Mesendoderm (in vitro differentiated cells): ENCODE data around the gene ECE1.

ENCODE experiments used
- DNase-seq: peaks from one replicate; pipeline ENCODE4 v3.0.0; 2013
- H2AK5ac ChIP-seq: 2 replicates; pipeline ENCODE4 v1.6.1; 2013; ENCODE audit warnings: low read length, inconsistent platforms
- H2BK120ac ChIP-seq: 2 replicates; pipeline ENCODE4 v1.6.1; 2013; ENCODE audit warnings: low read depth, mild to moderate bottlenecking, low read length, moderate library complexity, mixed read lengths
- H2BK15ac ChIP-seq: replicated peaks from 2 replicates; pipeline ENCODE4 v1.6.1; 2013; ENCODE audit warnings: low read depth, mild to moderate bottlenecking, moderate library complexity
- H2BK5ac ChIP-seq: 2 replicates; pipeline ENCODE4 v1.6.1; 2013; ENCODE audit warnings: low read length, inconsistent platforms
- H3K18ac ChIP-seq: 2 replicates; pipeline ENCODE4 v1.6.1; 2013; ENCODE audit warnings: mild to moderate bottlenecking, low read length, mixed read lengths
- H3K23ac ChIP-seq: one replicate; pipeline ENCODE4 v1.6.1; 2013; ENCODE audit warnings: low read length
- H3K27ac ChIP-seq: 2 replicates; pipeline ENCODE4 v1.5.1; 2013; ENCODE audit warnings: low read depth, mild to moderate bottlenecking, inconsistent platforms, low read length, moderate library complexity
- H3K27me3 ChIP-seq: 2 replicates; pipeline ENCODE4 v1.6.1; 2013; ENCODE audit warnings: low read length, control low read depth, mild to moderate bottlenecking, inconsistent platforms; ENCODE audit not compliant: insufficient read depth, poor library complexity
- H3K36me3 ChIP-seq: 2 replicates; pipeline ENCODE4 v1.6.1; 2013; ENCODE audit warnings: low read length, inconsistent platforms; ENCODE audit not compliant: control insufficient read depth, insufficient read depth
- H3K4ac ChIP-seq: one replicate; pipeline ENCODE4 v1.6.1; 2013; ENCODE audit warnings: low read depth, mild to moderate bottlenecking, low read length, moderate library complexity
- H3K4me1 ChIP-seq: 2 replicates; pipeline ENCODE4 v1.6.1; 2013; ENCODE audit warnings: low read depth, low read length, inconsistent platforms; ENCODE audit not compliant: control insufficient read depth
- H3K4me2 ChIP-seq: 2 replicates; pipeline ENCODE4 v1.6.1; 2013; ENCODE audit warnings: low read length
- H3K4me3 ChIP-seq: 2 replicates; pipeline ENCODE4 v1.5.1; 2013; ENCODE audit warnings: mild to moderate bottlenecking, low read length
- H3K56ac ChIP-seq: one replicate; pipeline ENCODE4 v1.6.1; 2013; ENCODE audit warnings: low read length
- H3K79me1 ChIP-seq: 2 replicates; pipeline ENCODE4 v1.6.1; 2013; ENCODE audit warnings: low read length, inconsistent platforms
- H3K79me2 ChIP-seq: 2 replicates; pipeline ENCODE4 v1.6.1; 2013; ENCODE audit warnings: mild to moderate bottlenecking, low read length; ENCODE audit not compliant: control insufficient read depth, insufficient read depth
- H3K9ac ChIP-seq: 2 replicates; pipeline ENCODE4 v1.6.1; 2013; ENCODE audit warnings: low read length, inconsistent platforms
- H4K5ac ChIP-seq: one replicate; pipeline ENCODE4 v1.6.1; 2013; ENCODE audit warnings: low read length
- H4K8ac ChIP-seq: one replicate; pipeline ENCODE4 v1.6.1; 2013; ENCODE audit warnings: low read depth, mild to moderate bottlenecking, control low read depth, low read length, moderate library complexity
- WGBS: extraction: QIAGEN DNeasy Blood & Tissue Kit; methylation state at CpG from one replicate; pipeline ENCODE4 v1.1.7; 2013; ENCODE audit warnings: low lambda C conversion rate, missing lambda C conversion rate; ENCODE audit not compliant: insufficient coverage; ENCODE audit errors: extremely low coverage; 5-methylcytosine and 5-hydroxymethylcytosine counted together

Gene ECE1

DNA sequence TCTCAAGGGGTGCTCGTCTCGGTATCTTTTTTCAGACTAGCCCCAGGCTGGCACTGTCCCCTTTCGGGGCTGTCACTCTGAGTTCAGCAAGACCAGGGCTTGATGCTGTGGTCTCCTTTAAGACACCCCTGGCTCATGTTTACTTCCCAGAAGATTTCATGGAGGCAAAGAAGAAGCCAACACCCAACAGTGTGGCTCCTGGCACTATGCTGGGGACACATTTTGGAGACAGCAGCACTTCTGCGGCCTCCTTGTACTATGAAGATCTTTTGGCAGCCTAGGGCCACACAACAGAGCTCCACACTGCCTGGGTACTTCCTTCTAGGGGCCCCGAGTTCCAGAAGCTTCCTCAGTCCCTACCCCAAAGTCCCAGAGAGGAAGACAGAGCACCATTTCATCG, 24.6 kb downstream of the ECE1 start:
- Histone ChIP-seq H3K4ac (no peak overlapping the region), H4K8ac (no peak overlapping the region), H3K27ac (no peak overlapping the region), H2AK5ac (no peak overlapping the region), H2BK120ac (no peak overlapping the region), H3K4me1 (peaks cover 10% of the 10 kb centered on the region), H2BK15ac (no peak overlapping the region), H3K4me2 (no peak overlapping the region), H3K23ac (no peak overlapping the region), H3K4me3 (no peak overlapping the region), H3K36me3 (peaks cover 1% of the 10 kb centered on the region), H2BK5ac (no peak overlapping the region), H4K5ac (no peak overlapping the region), H3K79me2 (no peaks in the 10 kb centered on the region), H3K9ac (no peak overlapping the region), H3K56ac (no peak overlapping the region), H3K18ac (no peak overlapping the region), H3K79me1 (no peaks in the 10 kb centered on the region), H3K27me3 (no peaks in the 10 kb centered on the region)
- no CpG with 5 or more reads among the region's 6 CpGs for WGBS
- no peak for DNase-seq

DNA sequence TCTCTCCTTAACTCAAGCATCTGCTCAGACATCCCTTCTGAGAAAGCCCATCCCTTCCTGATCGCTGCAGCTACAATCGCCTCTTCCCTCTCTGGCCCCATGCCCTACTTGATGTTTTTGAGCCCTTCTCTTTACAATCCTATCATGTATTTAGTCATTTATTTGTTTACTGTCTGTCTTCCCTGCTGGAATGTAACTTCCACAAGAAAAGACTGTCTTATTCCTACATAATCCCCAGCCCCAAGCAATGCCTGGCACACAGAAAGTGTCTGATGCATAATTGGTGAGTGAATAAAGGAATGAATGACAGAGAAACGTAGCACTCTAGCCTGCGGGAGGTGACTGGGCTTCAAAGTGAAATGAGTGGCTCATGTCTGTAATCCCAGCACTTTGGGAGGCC, 25.4 kb downstream of the ECE1 start:
- Histone ChIP-seq H3K36me3 (peaks cover 2% of the 10 kb centered on the region), H3K27me3 (no peaks in the 10 kb centered on the region), H3K23ac (no peak overlapping the region), H3K9ac (no peak overlapping the region), H2AK5ac (no peak overlapping the region), H3K4me2 (no peak overlapping the region), H3K4me1 (peaks cover 10% of the 10 kb centered on the region), H3K18ac (no peak overlapping the region), H4K8ac (no peak overlapping the region), H2BK15ac (no peak overlapping the region), H3K79me2 (no peaks in the 10 kb centered on the region), H3K56ac (no peak overlapping the region), H2BK120ac (no peak overlapping the region), H3K27ac (no peak overlapping the region), H4K5ac (no peak overlapping the region), H3K4me3 (no peak overlapping the region), H3K4ac (no peak overlapping the region), H3K79me1 (no peaks in the 10 kb centered on the region), H2BK5ac (no peak overlapping the region)
- no peak for DNase-seq
- no CpG with 5 or more reads among the region's 4 CpGs for WGBS

DNA sequence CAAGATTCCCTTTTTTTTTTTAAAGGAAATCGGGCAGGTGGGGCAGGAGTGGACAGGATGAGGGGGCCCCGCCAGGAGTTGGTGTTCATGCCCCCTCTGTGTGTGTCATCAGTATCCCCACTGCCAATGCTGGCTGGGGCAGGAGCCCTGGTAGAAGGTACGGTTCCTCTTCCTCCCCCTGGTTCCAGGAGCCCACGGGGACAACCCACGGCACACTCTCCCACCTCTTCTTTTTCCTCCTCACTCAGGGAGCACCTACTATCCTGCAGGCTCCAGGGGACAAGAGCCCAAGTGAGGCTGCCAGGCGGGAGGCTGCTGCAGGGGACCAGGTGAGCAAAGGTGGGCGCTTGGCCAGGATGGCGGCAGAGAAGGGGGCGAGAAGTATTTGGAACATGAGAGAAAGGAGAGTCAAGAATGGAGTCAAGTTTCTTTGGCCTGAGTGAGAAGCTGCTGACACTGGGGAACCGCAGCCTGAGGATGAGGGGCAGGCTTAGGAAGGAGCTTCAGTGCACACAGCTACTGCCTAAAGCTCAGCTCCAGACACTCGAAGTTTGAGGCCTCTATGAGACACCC, 26.5 kb downstream of the ECE1 start:
- H3K27ac ChIP-seq: no peak overlapping the region
- H3K79me1 ChIP-seq: no peaks in the 10 kb centered on the region
- H3K18ac ChIP-seq: no peak overlapping the region
- no peak overlapping the region for H2BK5ac ChIP-seq
- H3K9ac ChIP-seq: no peak overlapping the region
- H3K23ac ChIP-seq: no peak overlapping the region
- H3K4me3 ChIP-seq: no peak overlapping the region
- DNase-seq: no peak
- no peak overlapping the region for H4K5ac ChIP-seq
- H3K4me2 ChIP-seq: no peak overlapping the region
- no peaks in the 10 kb centered on the region for H3K79me2 ChIP-seq
- H4K8ac ChIP-seq: no peak overlapping the region
- no peak overlapping the region for H2BK120ac ChIP-seq
- peaks cover 10% of the 10 kb centered on the region for H3K4me1 ChIP-seq
- H3K56ac ChIP-seq: no peak overlapping the region
- H3K27me3 ChIP-seq: no peaks in the 10 kb centered on the region
- no peak overlapping the region for H2BK15ac ChIP-seq
- peaks cover 2% of the 10 kb centered on the region for H3K36me3 ChIP-seq
- no peak overlapping the region for H2AK5ac ChIP-seq
- no CpG with 5 or more reads among the region's 11 CpGs for WGBS
- no peak overlapping the region for H3K4ac ChIP-seq

DNA sequence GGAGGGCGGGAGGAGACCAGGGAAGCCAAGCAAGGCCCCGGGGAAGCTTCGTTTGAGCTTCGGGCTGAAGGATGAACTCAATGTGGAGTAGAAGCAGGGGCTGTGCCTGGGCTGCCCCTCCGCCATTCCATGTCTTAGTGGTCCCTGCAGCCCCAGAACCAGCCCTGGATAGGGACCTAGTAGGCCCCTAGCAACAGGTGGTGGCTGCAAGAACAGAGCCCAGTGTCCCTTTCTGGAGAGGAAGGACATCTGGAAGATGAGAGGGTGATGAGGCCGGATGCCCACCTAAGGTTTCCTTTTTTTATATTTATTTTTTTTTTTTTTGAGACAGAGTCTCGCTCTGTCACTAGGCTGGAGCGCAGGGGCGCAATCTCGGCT, 27.2 kb downstream of the ECE1 start:
- Histone ChIP-seq H3K56ac (peak overlapping the region; percentile 9), H3K36me3 (peaks cover 2% of the 10 kb centered on the region), H3K4me3 (no peak overlapping the region), H3K4ac (no peak overlapping the region), H2BK15ac (no peak overlapping the region), H3K27me3 (no peaks in the 10 kb centered on the region), H3K9ac (no peak overlapping the region), H2BK120ac (no peak overlapping the region), H3K4me2 (no peak overlapping the region), H4K8ac (no peak overlapping the region), H3K79me2 (no peaks in the 10 kb centered on the region), H4K5ac (no peak overlapping the region), H3K23ac (no peak overlapping the region), H2BK5ac (no peak overlapping the region), H2AK5ac (no peak overlapping the region), H3K4me1 (peaks cover 10% of the 10 kb centered on the region), H3K27ac (no peak overlapping the region), H3K79me1 (no peaks in the 10 kb centered on the region), H3K18ac (no peak overlapping the region)
- WGBS: no CpG with 5 or more reads among the region's 10 CpGs
- no peak for DNase-seq

DNA sequence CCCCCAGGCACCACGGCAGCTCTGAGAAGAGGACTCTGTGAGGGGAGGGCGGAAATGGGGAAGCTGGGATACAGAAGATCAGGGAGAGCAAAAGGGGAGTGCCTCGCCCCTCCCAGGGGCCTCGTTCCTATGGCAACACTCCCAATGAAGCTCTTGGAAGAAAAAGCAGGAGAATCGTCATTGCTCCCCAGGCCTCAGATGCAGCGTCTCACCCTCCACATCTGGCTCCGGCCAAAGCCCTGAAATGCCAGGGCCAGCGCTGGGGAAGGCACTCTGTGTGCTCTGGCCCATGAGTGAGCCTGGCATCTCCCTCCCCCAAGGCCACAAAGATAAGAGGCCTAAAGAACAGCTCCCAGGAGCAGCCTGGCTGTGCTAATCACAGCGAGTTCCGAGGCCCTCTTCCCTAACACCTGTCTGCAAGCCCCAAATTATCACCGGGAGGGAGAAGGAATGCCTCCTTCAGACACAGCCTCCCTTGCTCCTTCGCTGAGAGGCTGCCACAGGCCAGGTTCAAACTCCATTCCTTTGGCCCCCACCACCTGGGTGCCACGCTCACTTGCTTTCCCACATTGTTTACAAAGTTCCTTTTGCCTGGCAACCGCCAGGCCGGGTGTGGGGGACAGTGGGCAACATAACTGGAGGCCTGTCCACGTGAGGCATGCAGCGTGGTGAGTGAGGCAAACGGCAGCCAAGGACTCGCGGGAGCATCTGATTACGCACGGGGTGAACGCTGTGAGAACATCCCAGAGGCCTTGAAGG, 27.8 kb downstream of the ECE1 start:
- Histone ChIP-seq H3K36me3 (peaks cover 2% of the 10 kb centered on the region), H2BK120ac (no peak overlapping the region), H3K79me2 (no peaks in the 10 kb centered on the region), H3K4me2 (no peak overlapping the region), H4K8ac (no peak overlapping the region), H3K4ac (no peak overlapping the region), H3K27me3 (no peaks in the 10 kb centered on the region), H3K23ac (no peak overlapping the region), H4K5ac (no peak overlapping the region), H3K9ac (peak overlapping the region; percentile 21), H3K4me3 (no peak overlapping the region), H2AK5ac (no peak overlapping the region), H3K79me1 (no peaks in the 10 kb centered on the region), H3K56ac (peak overlapping the region; percentile 75), H3K18ac (peak overlapping the region; percentile 9), H2BK15ac (no peak overlapping the region), H2BK5ac (peak overlapping the region; percentile 28), H3K4me1 (peaks cover 10% of the 10 kb centered on the region), H3K27ac (peak overlapping the region; percentile 46)
- peak; percentile 85 for DNase-seq
- no CpG with 5 or more reads among the region's 23 CpGs for WGBS
